ENCODE measurements around the gene BRICD5.

Gene BRICD5

DNA sequence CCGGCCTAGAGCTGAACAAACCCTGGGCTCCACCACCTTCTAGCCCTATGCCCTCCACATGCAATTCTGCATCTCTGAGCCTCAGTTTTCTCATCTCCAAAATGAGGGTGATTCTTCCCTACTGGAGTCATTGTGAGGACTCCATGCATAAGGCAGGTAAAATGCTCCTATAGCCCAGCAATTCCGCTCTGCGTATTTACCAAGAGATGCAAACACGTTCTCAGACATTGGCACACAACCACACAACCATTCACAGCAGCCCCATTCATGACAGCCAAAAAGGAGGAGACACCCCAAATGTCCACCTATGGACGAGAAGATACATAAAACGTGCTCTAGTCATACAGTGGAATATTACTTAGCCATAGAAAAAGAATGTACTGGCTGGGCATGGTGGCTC, 10.3 kb downstream of the BRICD5 start:
- Mint-ChIP-seq H3K27ac (no peak overlapping the region), H3K4me3 (no peak overlapping the region), H3K27me3 (peaks cover 5% of the 10 kb centered on the region), H3K36me3 (no peaks in the 10 kb centered on the region), H3K9me3 (ENCODE audit: low read depth) (no peaks in the 10 kb centered on the region), H3K4me1 (ENCODE audit: low read depth) (peaks cover 7% of the 10 kb centered on the region)

DNA sequence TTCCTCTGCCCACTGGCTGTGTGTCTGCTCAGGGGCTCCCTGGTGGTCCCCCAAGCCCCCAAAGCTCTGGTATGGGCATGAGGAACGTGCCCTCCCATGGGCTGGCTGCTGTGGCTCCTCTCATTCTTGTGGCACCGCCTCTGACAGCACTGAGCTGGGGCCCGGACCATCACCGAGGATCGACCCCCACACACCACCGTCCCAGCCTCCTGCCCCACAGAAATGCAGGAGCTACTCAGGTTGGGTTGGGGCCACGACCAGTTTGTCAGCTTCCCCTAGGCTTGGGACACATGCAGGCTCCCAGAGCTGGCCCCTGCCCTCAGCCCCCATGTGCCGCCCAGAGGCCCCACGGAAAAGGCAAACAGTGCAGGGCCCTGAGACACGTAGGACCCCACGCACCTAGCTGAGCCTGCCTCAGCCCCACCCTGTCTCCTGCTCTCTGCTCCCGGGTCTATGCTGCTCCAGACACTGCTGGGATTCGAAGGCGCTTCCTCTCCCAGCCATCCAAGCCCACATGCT, 11.0 kb downstream of the BRICD5 start:
- Mint-ChIP-seq H3K27me3 (peaks cover 8% of the 10 kb centered on the region), H3K36me3 (no peaks in the 10 kb centered on the region), H3K9me3 (ENCODE audit: low read depth) (no peaks in the 10 kb centered on the region), H3K27ac (no peak overlapping the region), H3K4me1 (ENCODE audit: low read depth) (peaks cover 7% of the 10 kb centered on the region), H3K4me3 (no peak overlapping the region)

DNA sequence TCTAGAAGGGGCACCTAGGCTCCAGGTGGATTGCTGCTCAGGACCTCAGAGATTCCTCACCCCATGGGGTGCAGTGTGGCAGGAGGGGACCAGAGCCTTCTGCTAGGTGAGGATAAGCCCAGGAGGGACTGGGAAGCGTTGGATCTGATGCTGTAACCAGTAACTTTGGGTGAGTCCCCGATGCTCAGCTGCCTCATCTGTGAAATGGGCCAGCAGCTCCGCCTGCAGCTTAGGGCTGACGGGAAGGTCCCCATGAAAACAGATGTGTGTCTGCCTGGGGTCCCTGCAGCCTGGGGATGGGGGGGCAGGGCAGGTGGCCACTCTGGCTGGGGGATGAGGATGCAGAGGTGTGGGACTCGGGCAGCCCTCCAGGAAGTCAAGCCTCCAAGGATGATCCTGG, 11.6 kb downstream of the BRICD5 start:
- Mint-ChIP-seq H3K4me3 (no peak overlapping the region), H3K9me3 (ENCODE audit: low read depth) (no peaks in the 10 kb centered on the region), H3K27ac (no peak overlapping the region), H3K4me1 (ENCODE audit: low read depth) (peaks cover 1% of the 10 kb centered on the region), H3K36me3 (no peaks in the 10 kb centered on the region), H3K27me3 (peaks cover 8% of the 10 kb centered on the region)

DNA sequence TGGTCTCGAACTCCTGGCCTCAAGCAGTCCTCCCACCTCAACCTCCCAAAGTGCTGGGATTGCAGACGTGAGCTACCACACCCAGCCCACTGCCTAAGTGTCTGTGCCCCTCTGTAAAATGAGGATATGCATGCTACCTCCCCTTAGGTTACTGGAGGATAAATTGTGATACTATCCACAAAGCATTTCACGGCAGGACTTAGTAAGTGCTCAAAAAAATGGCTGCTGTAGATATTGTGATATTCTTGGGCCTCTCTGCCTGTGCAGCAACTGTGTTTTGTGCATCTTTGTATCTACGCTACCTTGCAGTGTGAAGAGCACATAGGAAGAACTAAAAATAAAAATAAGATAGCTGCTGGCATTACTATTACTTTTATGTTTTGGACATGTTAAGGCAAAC, 12.4 kb downstream of the BRICD5 start:
- Mint-ChIP-seq H3K27me3 (peaks cover 8% of the 10 kb centered on the region), H3K36me3 (no peaks in the 10 kb centered on the region), H3K4me3 (peak overlapping the region; percentile 72), H3K27ac (no peak overlapping the region), H3K4me1 (ENCODE audit: low read depth) (peaks cover 1% of the 10 kb centered on the region), H3K9me3 (ENCODE audit: low read depth) (no peaks in the 10 kb centered on the region)

DNA sequence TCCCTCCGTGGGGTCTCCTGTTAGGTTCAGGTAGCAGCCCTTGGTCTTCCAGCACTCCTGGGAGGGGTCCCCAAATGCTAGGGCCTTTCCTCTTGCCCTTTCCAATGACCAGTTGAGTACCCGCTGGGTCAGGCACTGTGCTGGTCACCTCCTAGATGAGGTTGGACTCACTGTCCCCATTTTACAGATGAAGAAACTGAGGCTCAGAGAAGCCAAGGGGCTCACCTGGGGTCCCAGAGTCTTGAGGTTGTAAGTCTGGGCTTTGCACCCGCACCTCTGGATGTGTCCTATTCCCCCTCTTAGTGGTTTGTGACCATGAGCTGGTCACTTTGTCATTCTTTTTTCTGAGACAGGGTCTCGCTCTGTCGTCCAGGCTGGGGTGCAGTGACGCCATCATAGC, 12.9 kb downstream of the BRICD5 start:
- H3K9me3 Mint-ChIP-seq (ENCODE audit: low read depth): no peaks in the 10 kb centered on the region

DNA sequence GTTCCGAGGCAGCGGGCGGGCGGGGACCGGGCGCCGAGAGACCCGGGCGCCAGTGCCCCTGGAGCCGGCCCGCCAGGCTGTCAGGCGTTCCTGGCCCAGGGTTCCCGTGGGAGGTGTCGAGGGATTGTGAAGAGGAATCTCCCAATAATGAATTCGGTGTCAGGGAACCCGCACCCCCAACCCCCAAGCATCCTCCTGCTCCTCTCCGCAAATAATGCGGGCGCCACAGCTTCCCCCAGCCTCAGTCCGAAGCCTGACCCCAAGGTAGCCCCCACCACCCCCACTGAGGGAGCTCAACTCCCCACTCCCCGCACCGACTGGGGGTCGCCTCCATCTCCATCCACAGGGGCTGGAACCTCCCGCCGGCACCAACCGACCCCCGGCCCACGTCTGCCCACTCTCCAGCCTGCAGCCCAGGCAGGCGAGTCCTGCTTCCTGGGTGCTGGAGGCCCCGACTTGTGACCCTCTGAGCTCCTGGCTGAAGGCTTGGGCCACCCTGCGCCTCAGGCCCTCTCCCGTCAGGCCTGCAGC, 13.6 kb downstream of the BRICD5 start:
- no peaks in the 10 kb centered on the region for H3K36me3 Mint-ChIP-seq
- peaks cover 1% of the 10 kb centered on the region for H3K4me1 Mint-ChIP-seq (ENCODE audit: low read depth)
- H3K27me3 Mint-ChIP-seq: peaks cover 8% of the 10 kb centered on the region
- peak overlapping the region; percentile 72 for H3K4me3 Mint-ChIP-seq
- H3K27ac Mint-ChIP-seq: no peak overlapping the region
- no peaks in the 10 kb centered on the region for H3K9me3 Mint-ChIP-seq (ENCODE audit: low read depth)

More for the DNA sequence above, 12.9 kb downstream of the BRICD5 start:
- H3K4me3 Mint-ChIP-seq: peak overlapping the region; percentile 72
- no peak overlapping the region for H3K27ac Mint-ChIP-seq
- H3K4me1 Mint-ChIP-seq (ENCODE audit: low read depth): peaks cover 1% of the 10 kb centered on the region
- no peaks in the 10 kb centered on the region for H3K36me3 Mint-ChIP-seq
- peaks cover 8% of the 10 kb centered on the region for H3K27me3 Mint-ChIP-seq

DNA sequence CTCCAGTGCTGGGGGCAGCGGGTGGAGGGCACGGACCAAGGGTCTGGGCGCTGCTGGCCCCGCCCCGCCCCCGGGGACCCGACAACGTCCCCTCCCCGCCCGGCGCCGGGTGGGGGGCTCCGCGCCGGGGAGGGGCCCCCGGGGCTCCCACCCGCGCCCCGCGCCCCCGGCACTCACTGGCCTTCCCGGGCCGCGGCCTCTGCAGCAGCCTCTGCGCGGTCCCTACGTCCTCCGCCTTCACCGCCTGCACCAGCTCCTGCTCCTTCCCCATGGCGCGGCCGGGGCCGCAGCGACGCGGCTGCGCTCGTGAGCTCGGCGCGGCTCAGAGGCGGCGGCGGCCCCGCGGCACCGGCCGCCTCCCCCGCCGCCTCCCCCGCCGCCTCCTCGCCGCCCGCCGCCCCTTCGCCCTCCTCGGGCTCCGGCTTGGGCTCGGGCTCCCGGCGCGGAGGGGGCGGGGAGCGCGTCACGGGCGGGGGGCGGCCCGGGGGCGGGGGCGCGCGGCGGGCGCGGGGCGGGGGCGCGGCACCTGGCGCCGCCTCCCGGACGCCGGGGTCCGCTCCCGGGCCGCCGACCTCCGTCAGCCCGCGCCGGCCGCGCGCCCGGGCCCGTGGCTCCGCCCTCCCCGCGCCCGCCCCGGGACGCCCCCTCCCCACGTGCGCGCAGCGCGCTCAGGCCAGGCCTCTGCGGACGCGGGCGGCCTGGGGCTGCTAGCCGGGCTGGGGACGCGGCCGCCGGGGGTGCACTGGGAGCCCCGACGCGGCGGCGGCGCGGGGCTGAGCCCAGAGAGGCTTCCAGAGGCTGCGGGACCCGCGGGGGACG, 14.3 kb downstream of the BRICD5 start, which contains the start of gene CASKIN1:
Gene CASKIN1 (minus strand): TSS at position 444 of the 819 bp plus-strand sequence. CDS start 173 bp downstream, at position 271.
- Mint-ChIP-seq H3K4me3 (peak within 1 kb of the TSS; percentile 72), H3K27ac (no peak within 1 kb of the TSS), H3K36me3 (no peaks in the 10 kb centered on the region), H3K4me1 (ENCODE audit: low read depth) (peaks cover 1% of the 10 kb centered on the region), H3K27me3 (peaks cover 8% of the 10 kb centered on the region), H3K9me3 (ENCODE audit: low read depth) (no peaks in the 10 kb centered on the region)

DNA sequence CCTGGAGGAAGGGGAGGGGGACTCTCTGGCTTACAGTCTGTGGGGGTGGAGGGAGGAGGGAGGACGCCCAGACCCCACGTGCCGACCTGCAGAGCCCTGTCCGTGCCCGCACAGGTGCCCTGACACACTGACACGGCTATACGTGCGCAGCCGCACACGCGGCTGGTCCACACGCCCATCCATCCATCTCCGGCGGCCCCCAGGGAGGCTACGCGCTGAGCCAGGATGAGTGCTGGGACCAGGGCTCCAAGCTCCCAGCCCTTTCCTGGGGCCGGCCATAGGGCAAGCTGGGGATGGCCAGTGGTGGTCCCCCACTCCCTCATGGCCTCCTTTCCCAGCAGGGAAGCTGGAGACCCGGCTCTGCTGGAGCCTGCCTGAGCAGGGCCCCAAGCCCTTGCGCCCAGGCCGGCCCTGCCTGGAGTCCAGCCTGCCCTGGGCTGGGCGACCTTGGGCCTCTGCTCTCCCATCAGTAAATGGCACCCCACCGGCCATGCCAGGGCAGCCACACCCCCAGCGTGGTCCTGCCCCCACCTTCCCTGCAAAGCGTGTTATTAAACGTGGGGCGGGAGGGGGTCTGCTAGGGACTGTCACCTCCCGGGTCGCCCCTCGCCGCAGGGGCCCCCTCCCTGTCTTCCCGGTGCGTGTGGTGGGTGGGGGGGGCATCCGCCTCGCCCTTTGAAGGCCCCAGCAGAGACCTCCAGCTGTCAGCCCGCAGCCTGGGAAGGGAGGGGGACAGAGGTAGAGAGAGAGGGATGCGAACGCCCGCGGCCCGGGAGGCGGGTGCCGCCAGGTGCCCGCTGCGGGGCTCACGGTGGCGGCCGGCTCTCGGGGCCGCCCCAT, 15.1 kb downstream of the BRICD5 start:
- Mint-ChIP-seq H3K36me3 (no peaks in the 10 kb centered on the region), H3K4me3 (peak overlapping the region; percentile 58), H3K4me1 (ENCODE audit: low read depth) (peaks cover 1% of the 10 kb centered on the region), H3K27me3 (peaks cover 8% of the 10 kb centered on the region), H3K27ac (no peak overlapping the region), H3K9me3 (ENCODE audit: low read depth) (no peaks in the 10 kb centered on the region)

DNA sequence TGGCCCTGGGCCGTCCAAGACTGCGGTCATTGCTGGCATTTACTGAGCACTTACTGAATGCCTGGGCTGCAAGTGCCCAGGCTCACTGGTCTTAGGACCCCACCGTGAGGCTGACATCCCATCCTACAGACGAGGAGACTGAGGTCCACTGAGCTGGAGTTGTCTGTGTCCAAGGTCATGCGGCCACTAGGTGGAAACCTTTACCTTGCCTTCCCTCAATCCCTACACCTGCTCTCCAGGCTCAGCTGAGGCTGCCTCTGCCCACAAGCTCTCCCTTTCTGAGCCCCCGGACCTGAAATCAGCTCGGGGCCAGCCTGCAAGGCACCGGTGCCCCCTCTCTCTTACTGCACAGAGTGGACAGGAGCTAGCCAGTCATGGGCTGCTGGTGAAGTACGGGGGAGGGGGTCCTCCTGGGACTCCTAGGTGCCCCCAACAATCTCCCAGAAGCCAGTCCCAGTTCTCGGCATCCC, 15.8 kb downstream of the BRICD5 start:
- Mint-ChIP-seq H3K27ac (peak overlapping the region; percentile 50), H3K27me3 (peaks cover 8% of the 10 kb centered on the region), H3K4me3 (peak overlapping the region; percentile 52), H3K36me3 (no peaks in the 10 kb centered on the region), H3K9me3 (ENCODE audit: low read depth) (no peaks in the 10 kb centered on the region), H3K4me1 (ENCODE audit: low read depth) (peaks cover 1% of the 10 kb centered on the region)

DNA sequence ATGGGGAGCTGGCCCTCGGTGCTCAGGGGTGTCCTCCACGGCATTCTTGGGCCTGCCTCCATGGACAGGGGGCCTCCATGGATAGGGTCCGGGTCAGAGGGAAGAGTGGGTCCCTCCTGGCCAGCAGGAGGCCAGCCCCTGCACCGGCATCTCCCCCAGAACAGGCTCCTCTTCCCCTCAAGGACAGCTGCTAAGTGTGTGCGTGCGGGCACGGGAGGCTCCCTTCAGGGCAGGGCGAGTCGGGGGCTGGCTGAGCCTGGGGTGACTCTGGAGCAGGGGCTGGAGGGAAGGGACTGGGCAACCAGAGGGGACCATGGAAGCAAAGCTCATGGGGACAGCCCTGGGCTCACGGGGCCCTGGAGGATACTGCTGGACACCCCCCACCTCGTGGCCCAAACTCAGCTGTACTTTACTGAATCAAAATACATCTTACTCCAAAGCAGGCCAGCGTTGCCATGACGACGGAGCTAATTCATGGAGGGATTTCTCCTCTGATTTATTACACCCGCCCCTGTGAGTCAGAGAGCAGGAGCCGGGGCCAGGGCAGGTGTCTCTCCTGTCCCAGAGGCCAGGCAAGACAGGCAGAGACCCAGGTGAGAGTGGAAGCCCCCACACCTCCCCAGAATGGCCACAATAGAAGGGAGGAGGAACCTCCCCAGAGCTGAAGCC, 16.4 kb downstream of the BRICD5 start:
- H3K36me3 Mint-ChIP-seq: no peaks in the 10 kb centered on the region
- H3K4me3 Mint-ChIP-seq: no peak overlapping the region
- H3K27ac Mint-ChIP-seq: peak overlapping the region; percentile 50
- no peaks in the 10 kb centered on the region for H3K9me3 Mint-ChIP-seq (ENCODE audit: low read depth)
- H3K27me3 Mint-ChIP-seq: peaks cover 8% of the 10 kb centered on the region
- peaks cover 1% of the 10 kb centered on the region for H3K4me1 Mint-ChIP-seq (ENCODE audit: low read depth)

DNA sequence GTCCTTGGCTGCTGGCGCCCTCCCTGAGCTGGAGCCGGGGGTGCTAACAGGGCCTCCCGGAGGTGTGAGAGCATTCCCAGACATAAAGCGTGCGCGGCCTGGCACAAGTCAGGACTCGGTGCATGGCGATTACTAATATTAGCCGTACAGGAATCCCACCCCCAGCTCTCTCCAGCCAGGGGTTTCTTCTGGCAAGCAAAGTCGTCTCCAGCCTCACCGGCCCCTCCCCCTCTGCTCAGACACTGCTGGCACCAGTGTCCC, 19.3 kb downstream of the BRICD5 start:
- Mint-ChIP-seq H3K36me3 (no peaks in the 10 kb centered on the region), H3K4me1 (ENCODE audit: low read depth) (peaks cover 1% of the 10 kb centered on the region), H3K9me3 (ENCODE audit: low read depth) (no peaks in the 10 kb centered on the region), H3K27me3 (peaks cover 3% of the 10 kb centered on the region), H3K4me3 (no peak overlapping the region), H3K27ac (no peak overlapping the region)

DNA sequence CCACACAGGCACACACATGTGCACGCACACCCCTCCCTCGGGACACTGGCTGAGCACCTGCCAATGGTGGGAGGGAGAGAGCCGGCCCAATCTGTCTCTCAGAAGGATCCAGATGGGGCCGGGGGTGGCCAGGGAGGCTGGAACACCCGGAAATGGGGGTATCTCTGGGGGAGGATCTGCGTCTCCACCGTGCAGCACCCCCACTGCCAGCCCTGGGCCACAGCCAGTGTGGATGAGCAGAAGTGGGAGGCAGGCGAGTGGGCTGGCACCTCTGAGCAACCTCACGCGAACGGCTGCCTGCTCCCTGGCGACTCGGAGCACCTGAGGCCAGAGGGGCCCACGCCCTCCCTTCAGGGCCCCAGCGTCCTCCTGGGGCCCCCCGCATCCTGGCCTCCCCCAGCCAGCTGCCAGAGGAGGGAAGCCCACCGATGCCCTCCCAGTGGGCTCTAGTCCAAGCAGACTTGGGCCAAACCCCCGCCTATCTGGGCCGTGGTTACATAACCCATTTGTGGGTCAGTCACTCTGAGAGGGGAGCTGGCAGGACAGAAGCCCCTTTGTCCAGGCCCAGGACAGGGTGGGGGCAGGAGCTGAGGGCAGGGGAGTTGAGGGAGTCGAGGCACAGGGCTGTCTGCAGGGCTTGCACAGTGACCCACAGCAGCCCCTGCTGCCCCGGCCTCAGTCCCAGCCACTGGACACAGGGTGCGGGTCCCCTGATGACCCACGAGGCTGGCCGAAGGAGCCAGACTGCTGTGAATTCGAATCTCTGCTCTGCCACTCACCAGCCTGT, 19.8 kb downstream of the BRICD5 start:
- no peaks in the 10 kb centered on the region for H3K9me3 Mint-ChIP-seq (ENCODE audit: low read depth)
- peaks cover 1% of the 10 kb centered on the region for H3K4me1 Mint-ChIP-seq (ENCODE audit: low read depth)
- H3K27ac Mint-ChIP-seq: no peak overlapping the region
- H3K27me3 Mint-ChIP-seq: peaks cover 3% of the 10 kb centered on the region
- H3K36me3 Mint-ChIP-seq: no peaks in the 10 kb centered on the region
- H3K4me3 Mint-ChIP-seq: no peak overlapping the region

DNA sequence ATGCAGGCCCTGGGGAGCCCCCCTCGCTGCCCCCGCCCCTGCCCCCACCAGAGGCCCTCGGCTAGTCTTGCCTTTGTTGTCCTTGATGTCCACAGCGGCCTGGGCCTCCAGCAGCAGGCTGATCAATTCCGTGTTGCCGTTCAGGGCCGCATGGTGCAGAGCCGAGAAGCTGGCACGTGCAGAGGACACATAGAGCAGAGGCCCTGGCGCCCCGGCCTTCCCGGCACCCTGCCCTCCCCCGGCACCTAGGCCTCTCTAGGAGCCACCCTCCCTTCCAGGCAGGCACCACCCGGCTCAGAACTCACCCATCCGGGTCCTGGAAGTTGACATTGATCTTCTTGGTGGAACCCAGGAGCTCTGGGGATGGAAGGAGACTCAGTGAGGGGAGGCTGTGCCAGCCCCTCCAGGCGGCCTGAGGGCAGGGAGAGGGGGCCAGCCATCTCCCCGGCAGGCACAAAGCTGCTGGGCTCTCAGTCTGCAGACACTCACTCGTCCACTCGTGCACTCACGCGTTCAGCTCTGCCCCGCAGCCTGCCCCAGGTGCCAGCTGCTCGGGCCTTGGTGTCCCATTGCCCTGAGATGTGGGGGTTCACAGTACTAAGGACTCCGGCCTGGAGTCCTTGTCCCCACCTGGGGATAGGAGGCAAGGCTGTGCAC, 20.5 kb downstream of the BRICD5 start:
- H3K27me3 Mint-ChIP-seq: peaks cover 3% of the 10 kb centered on the region
- no peaks in the 10 kb centered on the region for H3K36me3 Mint-ChIP-seq
- no peaks in the 10 kb centered on the region for H3K9me3 Mint-ChIP-seq (ENCODE audit: low read depth)
- no peak overlapping the region for H3K27ac Mint-ChIP-seq
- H3K4me3 Mint-ChIP-seq: no peak overlapping the region
- peaks cover 1% of the 10 kb centered on the region for H3K4me1 Mint-ChIP-seq (ENCODE audit: low read depth)

All from activated naive CD8-positive, alpha-beta T cell (primary cell).